HepG2 (cell line): ENCODE data around the gene LITAFD. TPM values are rescaled to one million over a fixed set of nuclear protein-coding genes. Genes with fewer than 3 reads are reported as not detected.
A peak's percentile ranks its signal among the peaks of the same experiment; 100 is the strongest.

Source experiments
- CCAR2 ChIP-seq: fragments of 200-400 bp; formaldehyde crosslinking; optimal IDR thresholded peaks from 2 replicates; pipeline ENCODE3; 2018; ENCODE audit warnings: low read depth, mild to moderate bottlenecking, low read length, moderate library complexity
- EED ChIP-seq: sonication (generic); formaldehyde crosslinking; IDR thresholded peaks from 2 replicates; pipeline ENCODE4 v1.5.0; 2020; ENCODE audit warnings: mild to moderate bottlenecking, missing genetic modification reagents
- HOXD1 ChIP-seq: sonication (generic); formaldehyde crosslinking; IDR thresholded peaks from 2 replicates; pipeline ENCODE4 v1.5.0; 2020; ENCODE audit warnings: missing genetic modification reagents
- JUN ChIP-seq: sonication (generic); formaldehyde crosslinking; IDR thresholded peaks from 2 replicates; pipeline ENCODE4 v1.4.0; 2020; ENCODE audit warnings: mild to moderate bottlenecking, missing genetic modification reagents
- MIXL1 ChIP-seq: IDR thresholded peaks from 2 replicates; pipeline ENCODE4 v1.6.1; 2016
- NFKBIZ ChIP-seq: IDR thresholded peaks from 2 replicates; pipeline ENCODE4 v1.6.1; 2018; ENCODE audit warnings: missing genetic modification reagents, missing compliant biosample characterization
- YEATS4 ChIP-seq: sonication (generic); formaldehyde crosslinking; IDR thresholded peaks from 2 replicates; pipeline ENCODE4 v1.4.0; 2020; ENCODE audit warnings: missing genetic modification reagents, borderline replicate concordance
- ZFY ChIP-seq: sonication (generic); formaldehyde crosslinking; IDR thresholded peaks from 2 replicates; pipeline ENCODE4 v1.4.0; 2020; ENCODE audit warnings: missing genetic modification reagents
- ZNF354B ChIP-seq: sonication (generic); formaldehyde crosslinking; IDR thresholded peaks from 2 replicates; pipeline ENCODE4 v1.8.0; 2022; ENCODE audit warnings: mild to moderate bottlenecking, missing genetic modification reagents
- ZNF543 ChIP-seq: sonication (generic); formaldehyde crosslinking; IDR thresholded peaks from 2 replicates; pipeline ENCODE4 v1.4.0; 2020; ENCODE audit warnings: mild to moderate bottlenecking, missing genetic modification reagents
- ZNF629 ChIP-seq: sonication (generic); formaldehyde crosslinking; conservative IDR thresholded peaks from 2 replicates; pipeline ENCODE4 v1.5.0; 2020; ENCODE audit warnings: missing genetic modification reagents
- polyA plus RNA-seq, 8 experiments: library from polyadenylated mRNA; depleted of rRNA in 3 of 8; stranded (reverse) in 7 of 8; unstranded in 1 of 8; fragments of >200 nt; fragmentation: Illumina TruSeq in 4 of 8; extraction: Trizol in 4 of 8; gene quantifications; 2 replicates each; pipeline versions ENCODE4 v1.2.1 to v1.2.3, GENCODE V29; 2011 to 2016; ENCODE audit warnings: low read depth in 4 of 8, missing spikeins in 1 of 8, mixed read lengths in 1 of 8; ENCODE audit not compliant: insufficient read depth in 1 of 8
- total RNA-seq, 5 experiments: library from RNA; depleted of rRNA; stranded (reverse); fragments of >200 nt; fragmentation: Illumina TruSeq; extraction: Trizol; gene quantifications; 2 replicates each; pipeline ENCODE4 v1.2.3, GENCODE V29; 2016; ENCODE audit warnings: low read depth in 1 of 5
- TF ChIP-seq, protein P1 (sequence below): sonication (generic); formaldehyde crosslinking; IDR thresholded peaks from 2 replicates; pipeline ENCODE4 v1.5.1; 2020; ENCODE audit warnings: mild to moderate bottlenecking, missing genetic modification reagents, borderline replicate concordance
- TF ChIP-seq, protein P2 (sequence below): sonication (generic); formaldehyde crosslinking; IDR thresholded peaks from 2 replicates; pipeline ENCODE4 v1.4.0; 2020; ENCODE audit warnings: low read depth, missing genetic modification reagents
- TF ChIP-seq, protein P3 (sequence below): sonication (generic); formaldehyde crosslinking; IDR thresholded peaks from 2 replicates; pipeline ENCODE4 v1.4.0; 2020; ENCODE audit warnings: missing genetic modification reagents

LITAFD gene
- total and polyA plus RNA-seq, 2 of the 13 experiments (the other 11 are each of a cell fraction or from before 2014, with no cell fraction given) = not detected

DNA sequence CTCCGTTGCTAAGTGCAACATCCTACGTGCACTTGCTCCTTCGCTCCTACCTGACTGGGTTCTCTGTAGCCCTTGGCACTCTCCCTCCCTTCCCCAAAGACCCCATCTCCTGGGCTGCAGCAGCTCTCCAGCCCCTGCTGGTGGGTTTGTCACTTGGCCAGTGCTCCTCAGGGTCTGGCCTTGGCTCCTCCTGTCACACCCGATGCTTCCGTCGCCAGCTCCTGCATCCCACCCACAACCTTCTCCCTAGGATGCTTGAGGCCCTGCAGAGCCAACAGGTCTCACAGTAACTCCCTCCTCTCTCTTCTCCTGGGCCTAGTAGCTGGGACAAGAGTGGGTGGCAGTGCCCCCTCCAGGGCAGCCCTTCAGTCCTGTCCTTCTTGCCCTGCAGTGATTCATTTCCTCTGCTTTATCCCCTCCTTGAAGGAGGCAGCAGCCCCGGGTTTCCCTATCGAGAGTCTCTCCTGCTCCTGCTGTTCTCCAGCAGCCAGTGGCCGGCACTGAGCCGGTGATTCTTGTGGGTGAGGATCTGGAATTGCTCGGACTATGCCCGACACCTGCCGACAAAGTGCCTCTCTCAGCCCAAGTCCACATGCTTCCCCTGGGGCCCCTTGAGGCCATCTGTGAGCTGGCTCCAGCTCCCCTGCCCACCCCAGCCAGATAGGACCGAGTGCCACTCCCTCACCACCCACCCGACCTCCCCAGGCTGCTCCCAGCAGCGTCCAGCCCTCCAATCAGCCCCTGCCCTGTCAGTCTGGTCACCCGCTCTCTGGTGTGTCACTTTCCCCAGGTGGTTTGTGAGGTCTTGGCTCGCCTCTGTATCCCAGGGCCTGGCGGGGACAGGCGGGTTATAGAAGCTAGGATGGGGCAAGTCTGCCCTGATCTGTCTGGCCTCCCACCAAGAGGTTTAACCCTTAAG, 3.8 kb downstream of the LITAFD start (continued):
- TF ChIP-seq, protein P1, sequence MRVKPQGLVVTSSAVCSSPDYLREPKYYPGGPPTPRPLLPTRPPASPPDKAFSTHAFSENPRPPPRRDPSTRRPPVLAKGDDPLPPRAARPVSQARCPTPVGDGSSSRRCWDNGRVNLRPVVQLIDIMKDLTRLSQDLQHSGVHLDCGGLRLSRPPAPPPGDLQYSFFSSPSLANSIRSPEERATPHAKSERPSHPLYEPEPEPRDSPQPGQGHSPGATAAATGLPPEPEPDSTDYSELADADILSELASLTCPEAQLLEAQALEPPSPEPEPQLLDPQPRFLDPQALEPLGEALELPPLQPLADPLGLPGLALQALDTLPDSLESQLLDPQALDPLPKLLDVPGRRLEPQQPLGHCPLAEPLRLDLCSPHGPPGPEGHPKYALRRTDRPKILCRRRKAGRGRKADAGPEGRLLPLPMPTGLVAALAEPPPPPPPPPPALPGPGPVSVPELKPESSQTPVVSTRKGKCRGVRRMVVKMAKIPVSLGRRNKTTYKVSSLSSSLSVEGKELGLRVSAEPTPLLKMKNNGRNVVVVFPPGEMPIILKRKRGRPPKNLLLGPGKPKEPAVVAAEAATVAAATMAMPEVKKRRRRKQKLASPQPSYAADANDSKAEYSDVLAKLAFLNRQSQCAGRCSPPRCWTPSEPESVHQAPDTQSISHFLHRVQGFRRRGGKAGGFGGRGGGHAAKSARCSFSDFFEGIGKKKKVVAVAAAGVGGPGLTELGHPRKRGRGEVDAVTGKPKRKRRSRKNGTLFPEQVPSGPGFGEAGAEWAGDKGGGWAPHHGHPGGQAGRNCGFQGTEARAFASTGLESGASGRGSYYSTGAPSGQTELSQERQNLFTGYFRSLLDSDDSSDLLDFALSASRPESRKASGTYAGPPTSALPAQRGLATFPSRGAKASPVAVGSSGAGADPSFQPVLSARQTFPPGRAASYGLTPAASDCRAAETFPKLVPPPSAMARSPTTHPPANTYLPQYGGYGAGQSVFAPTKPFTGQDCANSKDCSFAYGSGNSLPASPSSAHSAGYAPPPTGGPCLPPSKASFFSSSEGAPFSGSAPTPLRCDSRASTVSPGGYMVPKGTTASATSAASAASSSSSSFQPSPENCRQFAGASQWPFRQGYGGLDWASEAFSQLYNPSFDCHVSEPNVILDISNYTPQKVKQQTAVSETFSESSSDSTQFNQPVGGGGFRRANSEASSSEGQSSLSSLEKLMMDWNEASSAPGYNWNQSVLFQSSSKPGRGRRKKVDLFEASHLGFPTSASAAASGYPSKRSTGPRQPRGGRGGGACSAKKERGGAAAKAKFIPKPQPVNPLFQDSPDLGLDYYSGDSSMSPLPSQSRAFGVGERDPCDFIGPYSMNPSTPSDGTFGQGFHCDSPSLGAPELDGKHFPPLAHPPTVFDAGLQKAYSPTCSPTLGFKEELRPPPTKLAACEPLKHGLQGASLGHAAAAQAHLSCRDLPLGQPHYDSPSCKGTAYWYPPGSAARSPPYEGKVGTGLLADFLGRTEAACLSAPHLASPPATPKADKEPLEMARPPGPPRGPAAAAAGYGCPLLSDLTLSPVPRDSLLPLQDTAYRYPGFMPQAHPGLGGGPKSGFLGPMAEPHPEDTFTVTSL (CRISPR knock-in tag) = no peak; the same call in 1 of the 2 replicates
- TF ChIP-seq YEATS4 (no peak), HOXD1 (CRISPR knock-in tag) (no peak), CCAR2 (peak; percentile 10), EED (no peak), NFKBIZ (CRISPR knock-in tag) (no peak), ZFY (CRISPR knock-in tag) (no peak; the same call in 1 of the 2 replicates), ZNF354B (CRISPR knock-in tag) (0 out of 2 replicates have a peak, but pooled peaks have one; percentile 30), ZNF543 (CRISPR knock-in tag) (no peak), JUN (no peak), ZNF629 (CRISPR knock-in tag) (no peak), MIXL1 (CRISPR knock-in tag) (no peak)
- TF ChIP-seq, protein P2, sequence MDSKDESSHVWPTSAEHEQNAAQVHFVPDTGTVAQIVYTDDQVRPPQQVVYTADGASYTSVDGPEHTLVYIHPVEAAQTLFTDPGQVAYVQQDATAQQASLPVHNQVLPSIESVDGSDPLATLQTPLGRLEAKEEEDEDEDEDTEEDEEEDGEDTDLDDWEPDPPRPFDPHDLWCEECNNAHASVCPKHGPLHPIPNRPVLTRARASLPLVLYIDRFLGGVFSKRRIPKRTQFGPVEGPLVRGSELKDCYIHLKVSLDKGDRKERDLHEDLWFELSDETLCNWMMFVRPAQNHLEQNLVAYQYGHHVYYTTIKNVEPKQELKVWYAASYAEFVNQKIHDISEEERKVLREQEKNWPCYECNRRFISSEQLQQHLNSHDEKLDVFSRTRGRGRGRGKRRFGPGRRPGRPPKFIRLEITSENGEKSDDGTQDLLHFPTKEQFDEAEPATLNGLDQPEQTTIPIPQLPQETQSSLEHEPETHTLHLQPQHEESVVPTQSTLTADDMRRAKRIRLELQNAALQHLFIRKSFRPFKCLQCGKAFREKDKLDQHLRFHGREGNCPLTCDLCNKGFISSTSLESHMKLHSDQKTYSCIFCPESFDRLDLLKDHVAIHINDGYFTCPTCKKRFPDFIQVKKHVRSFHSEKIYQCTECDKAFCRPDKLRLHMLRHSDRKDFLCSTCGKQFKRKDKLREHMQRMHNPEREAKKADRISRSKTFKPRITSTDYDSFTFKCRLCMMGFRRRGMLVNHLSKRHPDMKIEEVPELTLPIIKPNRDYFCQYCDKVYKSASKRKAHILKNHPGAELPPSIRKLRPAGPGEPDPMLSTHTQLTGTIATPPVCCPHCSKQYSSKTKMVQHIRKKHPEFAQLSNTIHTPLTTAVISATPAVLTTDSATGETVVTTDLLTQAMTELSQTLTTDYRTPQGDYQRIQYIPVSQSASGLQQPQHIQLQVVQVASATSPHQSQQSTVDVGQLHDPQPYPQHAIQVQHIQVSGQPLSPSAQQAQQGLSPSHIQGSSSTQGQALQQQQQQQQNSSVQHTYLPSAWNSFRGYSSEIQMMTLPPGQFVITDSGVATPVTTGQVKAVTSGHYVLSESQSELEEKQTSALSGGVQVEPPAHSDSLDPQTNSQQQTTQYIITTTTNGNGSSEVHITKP (CRISPR knock-in tag) = 0 out of 2 replicates have a peak, but pooled peaks have one; percentile 23
- TF ChIP-seq, protein P3, sequence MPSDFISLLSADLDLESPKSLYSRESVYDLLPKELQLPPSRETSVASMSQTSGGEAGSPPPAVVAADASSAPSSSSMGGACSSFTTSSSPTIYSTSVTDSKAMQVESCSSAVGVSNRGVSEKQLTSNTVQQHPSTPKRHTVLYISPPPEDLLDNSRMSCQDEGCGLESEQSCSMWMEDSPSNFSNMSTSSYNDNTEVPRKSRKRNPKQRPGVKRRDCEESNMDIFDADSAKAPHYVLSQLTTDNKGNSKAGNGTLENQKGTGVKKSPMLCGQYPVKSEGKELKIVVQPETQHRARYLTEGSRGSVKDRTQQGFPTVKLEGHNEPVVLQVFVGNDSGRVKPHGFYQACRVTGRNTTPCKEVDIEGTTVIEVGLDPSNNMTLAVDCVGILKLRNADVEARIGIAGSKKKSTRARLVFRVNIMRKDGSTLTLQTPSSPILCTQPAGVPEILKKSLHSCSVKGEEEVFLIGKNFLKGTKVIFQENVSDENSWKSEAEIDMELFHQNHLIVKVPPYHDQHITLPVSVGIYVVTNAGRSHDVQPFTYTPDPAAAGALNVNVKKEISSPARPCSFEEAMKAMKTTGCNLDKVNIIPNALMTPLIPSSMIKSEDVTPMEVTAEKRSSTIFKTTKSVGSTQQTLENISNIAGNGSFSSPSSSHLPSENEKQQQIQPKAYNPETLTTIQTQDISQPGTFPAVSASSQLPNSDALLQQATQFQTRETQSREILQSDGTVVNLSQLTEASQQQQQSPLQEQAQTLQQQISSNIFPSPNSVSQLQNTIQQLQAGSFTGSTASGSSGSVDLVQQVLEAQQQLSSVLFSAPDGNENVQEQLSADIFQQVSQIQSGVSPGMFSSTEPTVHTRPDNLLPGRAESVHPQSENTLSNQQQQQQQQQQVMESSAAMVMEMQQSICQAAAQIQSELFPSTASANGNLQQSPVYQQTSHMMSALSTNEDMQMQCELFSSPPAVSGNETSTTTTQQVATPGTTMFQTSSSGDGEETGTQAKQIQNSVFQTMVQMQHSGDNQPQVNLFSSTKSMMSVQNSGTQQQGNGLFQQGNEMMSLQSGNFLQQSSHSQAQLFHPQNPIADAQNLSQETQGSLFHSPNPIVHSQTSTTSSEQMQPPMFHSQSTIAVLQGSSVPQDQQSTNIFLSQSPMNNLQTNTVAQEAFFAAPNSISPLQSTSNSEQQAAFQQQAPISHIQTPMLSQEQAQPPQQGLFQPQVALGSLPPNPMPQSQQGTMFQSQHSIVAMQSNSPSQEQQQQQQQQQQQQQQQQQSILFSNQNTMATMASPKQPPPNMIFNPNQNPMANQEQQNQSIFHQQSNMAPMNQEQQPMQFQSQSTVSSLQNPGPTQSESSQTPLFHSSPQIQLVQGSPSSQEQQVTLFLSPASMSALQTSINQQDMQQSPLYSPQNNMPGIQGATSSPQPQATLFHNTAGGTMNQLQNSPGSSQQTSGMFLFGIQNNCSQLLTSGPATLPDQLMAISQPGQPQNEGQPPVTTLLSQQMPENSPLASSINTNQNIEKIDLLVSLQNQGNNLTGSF (CRISPR knock-in tag) = peak; percentile 52; the same call in 1 of the 2 replicates
